Suppressor macrophage treated with lipopolysaccharide for 4 hours (primary cell): ENCODE results near the gene SMIM38.

Experiments
- DNase-seq: peaks from one replicate; pipeline ENCODE4 v3.0.0-alpha.2; 2020

SMIM38 gene

GRCh38 chr11:69189059-69189458, 33.3 kb downstream of the SMIM38 start:
- DNase-seq: no peak

- no peak for DNase-seq
Measured at GRCh38 chr11:69190796-69191536, 35.2 kb downstream of the SMIM38 start.

GRCh38 chr11:69192301-69192721, 36.6 kb downstream of the SMIM38 start:
- no peak for DNase-seq

- no peak for DNase-seq
Measured at GRCh38 chr11:69193151-69193550, 37.4 kb downstream of the SMIM38 start.

- DNase-seq: no peak
Measured at GRCh38 chr11:69193629-69194028, 37.9 kb downstream of the SMIM38 start.

- DNase-seq: no peak
Measured at GRCh38 chr11:69194396-69194795, 38.7 kb downstream of the SMIM38 start.

- DNase-seq: no peak
Measured at GRCh38 chr11:69194956-69195355, 39.2 kb downstream of the SMIM38 start.

- DNase-seq: no peak
Measured at GRCh38 chr11:69195824-69196782, 40.4 kb downstream of the SMIM38 start.

- no peak for DNase-seq
Measured at GRCh38 chr11:69196783-69197169, 41.0 kb downstream of the SMIM38 start.

- no peak for DNase-seq
Measured at GRCh38 chr11:69198891-69199582, 43.3 kb downstream of the SMIM38 start.

GRCh38 chr11:69199583-69200315, 44.0 kb downstream of the SMIM38 start:
- DNase-seq: no peak

GRCh38 chr11:69200331-69201065, 44.8 kb downstream of the SMIM38 start:
- DNase-seq: no peak

- DNase-seq: no peak
Measured at GRCh38 chr11:69201066-69201365, 45.3 kb downstream of the SMIM38 start.

- DNase-seq: no peak
Measured at GRCh38 chr11:69201764-69202370, 46.1 kb downstream of the SMIM38 start.

- DNase-seq: no peak
Measured at GRCh38 chr11:69202511-69203221, 46.9 kb downstream of the SMIM38 start.

GRCh38 chr11:69203381-69203780, 47.6 kb downstream of the SMIM38 start:
- DNase-seq: no peak

- no peak for DNase-seq
Measured at GRCh38 chr11:69203901-69204245, 48.1 kb downstream of the SMIM38 start.

- no peak for DNase-seq
Measured at GRCh38 chr11:69204246-69204940, 48.7 kb downstream of the SMIM38 start.

- peak; percentile 64 for DNase-seq
Measured at GRCh38 chr11:69204941-69205742, 49.4 kb downstream of the SMIM38 start.
